NCI-H82 (cell line): ENCODE data around the gene AFG1L.

ENCODE experiments used
- DNase-seq: peaks from one replicate; lab custom pipeline; 2025; lab: John Stamatoyannopoulos, UW

AFG1L gene

GRCh38 chr6:108453601-108454185, 158.8 kb downstream of the AFG1L start:
- no peak for DNase-seq

- no peak for DNase-seq
Measured at GRCh38 chr6:108454356-108454755, 159.5 kb downstream of the AFG1L start.

DNA sequence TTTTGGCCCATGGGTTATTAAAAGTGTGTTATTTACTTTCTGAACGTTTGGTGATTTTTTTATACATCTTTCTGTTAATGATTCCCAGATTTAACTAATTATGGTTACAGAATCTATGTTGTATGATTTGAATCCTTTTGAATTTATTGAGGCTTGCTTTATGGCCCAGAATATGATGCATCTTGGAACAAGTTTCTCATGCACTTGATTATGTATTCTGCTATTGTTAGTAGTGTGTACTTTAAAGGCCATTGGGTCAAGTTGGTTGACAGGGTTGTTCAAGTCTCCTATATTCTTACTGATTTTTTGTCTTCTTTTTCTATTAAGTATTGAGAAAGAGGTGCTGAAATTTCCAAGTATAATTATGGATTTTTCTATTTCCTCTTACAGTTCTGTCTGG, 160.8 kb downstream of the AFG1L start:
- DNase-seq, result no peak

DNA sequence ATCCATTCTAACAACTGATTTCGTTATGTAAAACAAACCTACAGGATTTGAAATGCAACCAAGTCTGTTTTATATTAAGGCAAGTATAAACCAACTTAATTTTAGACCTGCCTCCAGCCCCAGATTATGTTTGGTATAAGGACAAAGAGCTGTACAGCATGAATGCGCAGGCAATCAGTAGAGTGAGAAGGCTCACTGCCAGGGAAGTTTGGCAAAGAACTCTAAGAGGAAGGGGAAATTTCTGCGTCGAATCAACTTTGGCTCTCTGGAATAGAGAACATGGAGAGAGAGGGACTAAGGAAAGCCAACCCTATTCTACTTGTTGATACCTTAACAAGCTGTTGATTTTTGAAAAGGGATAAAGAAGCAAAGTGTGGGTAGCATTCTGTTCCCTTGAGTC, 168.9 kb downstream of the AFG1L start:
- no peak for DNase-seq

DNA sequence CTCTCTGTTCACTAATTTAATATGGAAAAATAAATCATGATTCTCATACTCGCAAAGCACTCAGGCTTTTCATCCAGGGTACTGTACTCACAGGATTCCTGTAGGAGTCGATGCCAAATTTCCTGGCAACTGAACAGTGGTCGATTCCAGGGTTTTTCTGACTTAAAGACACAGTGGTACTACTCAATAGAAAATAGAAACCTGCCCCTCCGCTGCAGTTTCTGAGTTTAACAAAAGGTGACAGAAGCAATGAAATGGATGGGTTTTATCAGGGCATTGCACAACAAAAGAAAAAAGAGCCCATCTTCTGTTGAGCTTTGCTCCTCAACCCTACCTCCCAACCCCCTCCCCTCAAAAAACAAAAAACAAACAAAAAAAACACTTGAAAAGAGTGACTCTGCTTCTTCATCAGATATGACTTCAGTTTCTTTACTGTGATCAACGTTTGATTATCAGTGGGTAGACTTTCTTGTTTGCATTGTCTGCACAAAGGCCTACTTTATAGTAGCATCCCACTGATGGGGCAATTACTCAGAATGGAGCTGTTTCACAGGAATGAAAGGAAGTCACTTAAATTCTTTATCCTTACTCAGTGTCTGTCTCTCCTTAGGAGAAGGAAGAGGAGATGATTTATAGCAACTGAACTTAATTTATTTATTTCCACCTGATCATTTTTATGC, 169.7 kb downstream of the AFG1L start:
- DNase-seq, result no peak

- no peak for DNase-seq
Measured at GRCh38 chr6:108465098-108465495, 170.2 kb downstream of the AFG1L start.

GRCh38 chr6:108468346-108468745, 173.5 kb downstream of the AFG1L start:
- no peak for DNase-seq

- DNase-seq, result no peak
Measured at GRCh38 chr6:108469316-108469715, 174.5 kb downstream of the AFG1L start.

GRCh38 chr6:108473197-108473596, 178.3 kb downstream of the AFG1L start:
- DNase-seq, result no peak

GRCh38 chr6:108476376-108476775, 181.5 kb downstream of the AFG1L start:
- DNase-seq, result peak; percentile 10

DNA sequence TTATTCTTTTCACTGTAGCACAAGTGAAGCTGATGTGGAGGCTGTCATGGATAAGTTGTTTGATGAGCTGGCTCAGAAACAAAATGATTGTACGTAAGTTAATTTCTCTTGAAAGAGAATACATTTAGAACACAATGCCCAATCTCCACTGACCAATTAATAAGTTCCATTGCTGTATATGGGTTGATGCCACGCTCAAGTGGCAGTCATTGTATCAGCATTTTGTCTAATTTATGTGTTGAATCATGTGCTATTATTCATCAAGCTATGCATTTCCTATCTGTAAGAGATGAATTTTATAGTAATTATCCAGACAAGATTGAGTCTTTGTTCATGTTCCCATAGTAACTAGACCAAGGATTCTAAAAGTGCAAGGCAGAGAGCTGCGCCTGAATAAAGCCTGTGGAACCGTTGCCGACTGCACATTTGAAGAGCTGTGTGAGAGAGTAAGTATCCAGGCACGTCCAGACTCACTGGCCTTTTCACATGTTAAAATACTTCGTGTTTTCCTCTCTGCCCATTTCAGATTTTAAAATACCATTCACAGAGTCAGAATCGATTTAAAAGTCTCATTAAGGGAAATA, 182.1 kb downstream of the AFG1L start:
- no peak for DNase-seq

GRCh38 chr6:108482559-108482958, 187.7 kb downstream of the AFG1L start:
- DNase-seq, result no peak

GRCh38 chr6:108484016-108484415, 189.2 kb downstream of the AFG1L start:
- no peak for DNase-seq

- DNase-seq, result no peak
Measured at GRCh38 chr6:108489699-108490098, 194.8 kb downstream of the AFG1L start.

GRCh38 chr6:108492131-108492766, 197.4 kb downstream of the AFG1L start:
- peak; percentile 74 for DNase-seq

- DNase-seq, result no peak
Measured at GRCh38 chr6:108494434-108494833, 199.6 kb downstream of the AFG1L start.

DNA sequence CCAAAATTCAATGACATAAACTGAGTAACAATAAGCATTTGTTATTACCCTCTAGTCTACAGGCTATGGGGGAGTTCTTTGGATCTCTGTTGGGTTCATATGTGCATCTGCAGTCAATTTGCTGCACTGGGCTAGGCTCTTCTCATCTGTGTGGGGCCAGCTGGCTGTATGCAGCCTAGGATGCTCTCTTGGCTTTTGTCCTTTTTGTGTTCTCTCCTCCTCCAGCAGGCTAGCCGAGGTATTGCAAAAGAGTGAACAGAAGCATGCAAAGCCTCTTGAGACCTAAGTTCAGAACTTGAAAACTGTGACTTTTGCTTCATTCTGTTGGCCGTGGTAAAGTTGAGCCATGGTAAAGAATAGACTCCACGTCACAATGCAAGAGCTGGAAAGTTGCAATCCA, 203.0 kb downstream of the AFG1L start:
- peak; percentile 77 for DNase-seq

GRCh38 chr6:108501559-108501958, 206.7 kb downstream of the AFG1L start:
- no peak for DNase-seq

DNA sequence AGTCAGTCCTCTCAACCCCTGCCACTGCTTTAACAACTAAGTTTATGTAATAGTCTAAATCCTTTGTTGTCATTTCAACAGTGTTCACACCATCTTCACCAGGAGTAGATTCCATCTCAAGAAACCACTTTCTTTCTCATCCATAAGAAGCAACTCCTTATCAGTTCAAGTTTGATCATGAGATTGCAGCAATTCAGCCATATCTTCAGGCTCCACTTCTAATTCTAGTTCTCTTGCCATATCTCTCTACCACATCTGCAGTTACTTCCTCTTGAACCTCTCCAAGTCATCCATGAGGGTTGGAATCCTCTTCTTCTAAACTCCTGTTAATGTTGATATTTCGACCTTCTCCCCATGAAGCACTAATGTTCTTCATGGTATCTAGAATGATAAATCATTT, 208.0 kb downstream of the AFG1L start:
- no peak for DNase-seq

GRCh38 chr6:108507316-108507715, 212.5 kb downstream of the AFG1L start:
- DNase-seq, result no peak

DNA sequence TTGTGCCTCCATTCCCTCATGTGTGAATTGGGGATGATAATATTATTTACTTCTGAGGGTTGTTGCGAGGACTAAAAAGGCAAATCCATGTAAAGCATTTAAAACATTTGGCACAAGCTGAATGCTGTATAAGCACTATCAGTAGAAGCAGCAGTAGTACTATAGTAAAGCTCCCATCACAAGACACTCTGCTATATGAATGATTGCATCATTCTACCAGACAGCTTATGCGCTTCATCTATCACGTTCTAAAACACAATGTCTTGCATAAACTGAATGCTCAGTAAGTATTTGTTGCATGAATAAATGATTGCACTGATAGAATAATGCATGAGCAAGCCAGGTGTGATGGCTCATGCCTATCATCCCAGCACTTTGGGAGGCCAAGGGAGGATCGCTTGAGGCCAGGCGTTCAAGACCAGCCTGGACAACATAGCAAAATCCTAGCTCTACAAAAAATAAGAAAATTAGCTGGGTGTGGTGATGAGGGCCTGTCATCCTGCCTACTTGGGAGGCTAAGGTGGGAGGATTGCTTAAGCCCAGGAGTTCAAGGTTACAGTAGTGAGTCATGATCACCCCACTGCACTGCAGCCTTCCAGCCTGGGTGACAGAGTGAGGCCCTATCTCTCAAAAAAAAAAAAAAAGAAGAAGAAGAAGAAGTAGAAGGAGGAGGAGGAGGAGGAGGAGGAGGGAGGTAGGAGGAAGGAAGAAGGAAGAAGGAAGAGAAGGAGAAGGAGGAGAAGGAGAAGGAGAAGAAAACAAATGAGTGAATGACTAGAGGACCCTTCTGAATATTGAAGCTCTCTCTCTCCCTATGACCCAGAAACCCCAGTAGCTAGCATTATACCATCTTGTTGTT, 215.8 kb downstream of the AFG1L start:
- DNase-seq, result no peak
